ENCODE measurements around the gene CAMTA1.

The CAMTA1 gene

DNA sequence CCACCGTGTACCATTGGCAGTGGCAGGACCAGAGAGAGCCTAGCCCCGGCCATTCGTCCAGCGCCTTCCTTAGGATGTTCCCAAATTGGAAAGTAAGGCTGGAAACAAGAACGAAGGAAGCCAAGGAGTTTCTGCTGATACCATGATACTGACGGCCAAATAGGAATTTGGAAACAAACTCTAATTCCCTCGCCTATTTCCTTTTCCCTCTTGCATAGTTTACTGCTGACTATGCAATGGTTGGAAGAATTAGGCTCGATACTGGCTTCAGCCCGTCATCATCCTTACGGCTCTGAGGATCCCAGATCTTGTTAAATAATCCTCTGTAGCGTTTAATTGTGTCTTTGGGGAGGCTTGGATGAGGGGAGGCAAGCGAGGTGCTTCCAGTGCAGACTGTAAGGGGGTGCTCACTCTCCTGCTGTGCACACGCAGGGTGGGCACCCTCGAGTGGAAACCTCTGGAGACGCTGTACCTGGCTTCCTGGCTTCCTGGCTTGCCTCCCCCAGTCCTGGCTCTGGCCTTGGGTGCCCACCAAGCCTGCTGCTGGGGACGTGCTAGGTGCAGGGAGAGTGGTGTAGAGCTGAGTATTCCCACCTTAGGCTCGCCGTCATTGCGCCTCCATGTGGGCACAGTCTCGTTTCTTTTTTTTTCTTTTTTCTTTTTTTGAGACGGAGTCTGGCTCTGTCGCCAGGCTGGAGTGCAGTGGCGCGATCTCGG is 27.4 kb upstream of the CAMTA1 start:
- H3K9ac ChIP-seq (ENCODE audit: low read depth, low read length): peak overlapping the region; percentile 32
- H3K4me3 ChIP-seq (ENCODE audit: low read depth, low read length): no peak overlapping the region
- no peaks in the 10 kb centered on the region for H3K9me3 ChIP-seq (ENCODE audit: control insufficient read depth, insufficient read depth, low read length)
- H3K4me1 ChIP-seq (ENCODE audit: control insufficient read depth, insufficient read depth, low read length): no peaks in the 10 kb centered on the region
- no peaks in the 10 kb centered on the region for H3K36me3 ChIP-seq (ENCODE audit: control insufficient read depth, insufficient read depth, low read length)
- H3K27me3 ChIP-seq (ENCODE audit: control insufficient read depth, insufficient read depth, low read length): no peaks in the 10 kb centered on the region

DNA sequence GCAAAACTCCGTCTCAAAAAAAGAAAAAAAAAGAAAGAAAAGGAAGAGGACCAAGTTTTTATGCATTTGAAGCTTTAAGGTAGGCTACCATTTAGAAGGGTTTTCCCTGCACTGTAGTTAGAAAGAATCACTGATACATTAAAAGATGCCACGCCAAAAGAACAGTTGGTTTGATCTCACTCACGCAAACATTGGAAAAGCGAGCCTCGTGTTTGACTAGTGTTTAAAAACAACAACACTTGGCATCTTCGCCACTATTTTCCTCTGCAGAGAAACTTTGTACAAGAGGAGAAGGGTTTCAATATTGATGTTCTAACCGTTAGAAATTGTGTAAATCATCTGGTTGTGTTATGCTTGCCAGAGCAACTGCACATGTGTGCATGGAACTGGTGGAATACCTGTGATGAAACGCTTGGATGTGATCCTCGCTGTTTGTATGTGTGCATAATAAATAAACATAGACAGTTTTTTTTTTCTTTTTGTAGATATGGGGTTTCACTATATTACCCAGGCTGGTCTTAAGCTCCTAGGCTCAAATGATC is 24.0 kb upstream of the CAMTA1 start:
- H3K4me3 ChIP-seq (ENCODE audit: low read depth, low read length): no peak overlapping the region
- H3K9ac ChIP-seq (ENCODE audit: low read depth, low read length): no peak overlapping the region
- H3K4me1 ChIP-seq (ENCODE audit: control insufficient read depth, insufficient read depth, low read length): no peaks in the 10 kb centered on the region
- no peaks in the 10 kb centered on the region for H3K36me3 ChIP-seq (ENCODE audit: control insufficient read depth, insufficient read depth, low read length)
- no peaks in the 10 kb centered on the region for H3K9me3 ChIP-seq (ENCODE audit: control insufficient read depth, insufficient read depth, low read length)
- H3K27me3 ChIP-seq (ENCODE audit: control insufficient read depth, insufficient read depth, low read length): no peaks in the 10 kb centered on the region

DNA sequence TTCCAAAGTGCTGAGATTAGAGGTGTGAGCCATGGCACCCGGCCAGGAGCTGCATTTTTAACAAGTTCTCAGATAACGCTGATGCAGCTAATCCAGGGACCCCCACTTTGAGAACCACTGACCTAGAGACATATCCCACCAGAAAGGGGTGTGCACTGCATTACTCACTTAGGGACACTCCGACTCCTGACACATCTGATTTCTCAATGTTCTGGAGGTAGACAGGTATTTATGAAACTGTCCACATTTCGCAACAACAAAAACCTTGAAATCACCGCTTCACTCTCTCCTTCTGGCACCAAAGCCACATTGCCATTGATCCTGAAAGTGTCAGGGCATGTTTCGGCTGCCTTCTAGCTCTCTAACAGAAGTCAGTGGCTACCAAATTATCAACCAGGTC is 23.2 kb upstream of the CAMTA1 start:
- H3K9ac ChIP-seq (ENCODE audit: low read depth, low read length): no peak overlapping the region
- no peaks in the 10 kb centered on the region for H3K4me1 ChIP-seq (ENCODE audit: control insufficient read depth, insufficient read depth, low read length)
- H3K4me3 ChIP-seq (ENCODE audit: low read depth, low read length): no peak overlapping the region
- H3K27me3 ChIP-seq (ENCODE audit: control insufficient read depth, insufficient read depth, low read length): no peaks in the 10 kb centered on the region
- no peaks in the 10 kb centered on the region for H3K9me3 ChIP-seq (ENCODE audit: control insufficient read depth, insufficient read depth, low read length)
- H3K36me3 ChIP-seq (ENCODE audit: control insufficient read depth, insufficient read depth, low read length): no peaks in the 10 kb centered on the region

DNA sequence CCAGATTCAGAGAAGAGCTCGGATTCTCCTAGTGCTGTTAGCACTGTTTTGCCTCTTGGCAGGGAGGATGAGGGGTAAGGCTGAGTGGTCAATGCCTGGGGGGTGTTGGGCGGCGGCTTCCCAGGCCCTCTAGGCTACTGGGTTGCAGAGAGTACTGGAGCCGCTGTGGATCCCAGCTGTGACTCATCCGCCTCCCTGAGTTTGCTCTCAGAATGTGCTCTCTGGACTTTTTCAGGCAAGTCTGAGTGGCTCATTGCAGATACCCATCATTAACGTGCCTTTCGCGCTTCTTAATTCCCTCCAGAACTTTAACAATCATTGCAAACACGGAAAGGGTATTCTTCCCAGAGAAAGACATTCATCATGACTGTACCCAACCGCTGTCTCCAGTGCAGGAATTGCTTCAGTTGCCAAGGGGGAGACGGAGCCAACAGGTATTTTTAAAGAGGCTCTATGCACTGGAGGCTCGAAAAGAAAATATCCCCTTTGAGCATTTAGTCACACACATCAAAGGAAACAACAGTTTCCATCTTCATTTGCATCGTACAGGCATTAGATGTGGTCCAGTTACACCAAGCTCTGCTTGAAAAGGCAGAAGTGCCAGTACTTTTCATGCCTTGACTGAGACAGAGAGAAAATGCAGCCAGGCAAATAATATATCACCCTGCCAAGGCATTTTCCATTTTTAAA is 14.4 kb upstream of the CAMTA1 start:
- H3K4me3 ChIP-seq (ENCODE audit: low read depth, low read length): no peak overlapping the region
- peaks cover 16% of the 10 kb centered on the region for H3K4me1 ChIP-seq (ENCODE audit: control insufficient read depth, insufficient read depth, low read length)
- no peaks in the 10 kb centered on the region for H3K27me3 ChIP-seq (ENCODE audit: control insufficient read depth, insufficient read depth, low read length)

DNA sequence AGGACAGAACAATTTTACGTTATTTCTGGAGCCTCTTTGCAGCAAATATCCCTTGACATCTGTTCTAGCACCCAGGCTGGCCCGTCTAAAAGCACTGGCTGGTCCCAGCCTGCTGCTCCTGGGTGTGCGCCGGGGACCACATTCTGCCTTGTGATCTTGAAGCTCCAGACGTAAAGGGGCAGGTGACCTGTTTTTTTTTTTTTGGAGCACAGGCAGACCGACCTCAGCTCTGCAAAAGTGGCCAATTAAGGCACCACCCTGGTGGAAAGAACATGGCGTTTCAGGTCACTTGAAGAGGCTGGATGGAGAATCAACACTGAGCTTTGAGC is 13.8 kb upstream of the CAMTA1 start:
- no peak overlapping the region for H3K9ac ChIP-seq (ENCODE audit: low read depth, low read length)
- H3K36me3 ChIP-seq (ENCODE audit: control insufficient read depth, insufficient read depth, low read length): no peaks in the 10 kb centered on the region
- peaks cover 16% of the 10 kb centered on the region for H3K4me1 ChIP-seq (ENCODE audit: control insufficient read depth, insufficient read depth, low read length)
- no peaks in the 10 kb centered on the region for H3K27me3 ChIP-seq (ENCODE audit: control insufficient read depth, insufficient read depth, low read length)
- H3K4me3 ChIP-seq (ENCODE audit: low read depth, low read length): no peak overlapping the region
- no peaks in the 10 kb centered on the region for H3K9me3 ChIP-seq (ENCODE audit: control insufficient read depth, insufficient read depth, low read length)

More for the DNA sequence above, 14.4 kb upstream of the CAMTA1 start:
- H3K36me3 ChIP-seq (ENCODE audit: control insufficient read depth, insufficient read depth, low read length): no peaks in the 10 kb centered on the region
- H3K9ac ChIP-seq (ENCODE audit: low read depth, low read length): no peak overlapping the region
- no peaks in the 10 kb centered on the region for H3K9me3 ChIP-seq (ENCODE audit: control insufficient read depth, insufficient read depth, low read length)

DNA sequence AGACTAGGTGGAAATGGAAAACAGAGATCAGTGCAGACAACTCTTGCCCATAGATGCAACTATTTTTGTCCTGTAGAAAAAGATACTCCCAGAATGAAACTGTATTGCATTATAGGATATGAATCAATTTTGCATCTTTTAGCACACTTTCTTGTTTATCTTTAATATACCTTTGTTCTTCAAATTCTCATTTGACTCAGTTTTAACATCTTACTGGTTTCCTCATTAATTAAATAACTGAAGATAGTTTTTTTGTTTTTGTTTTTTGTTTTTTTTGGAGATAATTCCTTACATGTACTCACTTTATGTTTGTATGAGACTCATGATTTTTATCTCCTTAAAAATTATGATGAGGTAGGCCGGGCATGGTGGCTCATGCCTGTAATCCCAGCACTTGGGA is 10.9 kb upstream of the CAMTA1 start:
- Histone ChIP-seq H3K27me3 (ENCODE audit: control insufficient read depth, insufficient read depth, low read length) (no peaks in the 10 kb centered on the region), H3K9me3 (ENCODE audit: control insufficient read depth, insufficient read depth, low read length) (no peaks in the 10 kb centered on the region), H3K4me1 (ENCODE audit: control insufficient read depth, insufficient read depth, low read length) (peaks cover 16% of the 10 kb centered on the region), H3K9ac (ENCODE audit: low read depth, low read length) (no peak overlapping the region), H3K36me3 (ENCODE audit: control insufficient read depth, insufficient read depth, low read length) (no peaks in the 10 kb centered on the region), H3K4me3 (ENCODE audit: low read depth, low read length) (no peak overlapping the region)

DNA sequence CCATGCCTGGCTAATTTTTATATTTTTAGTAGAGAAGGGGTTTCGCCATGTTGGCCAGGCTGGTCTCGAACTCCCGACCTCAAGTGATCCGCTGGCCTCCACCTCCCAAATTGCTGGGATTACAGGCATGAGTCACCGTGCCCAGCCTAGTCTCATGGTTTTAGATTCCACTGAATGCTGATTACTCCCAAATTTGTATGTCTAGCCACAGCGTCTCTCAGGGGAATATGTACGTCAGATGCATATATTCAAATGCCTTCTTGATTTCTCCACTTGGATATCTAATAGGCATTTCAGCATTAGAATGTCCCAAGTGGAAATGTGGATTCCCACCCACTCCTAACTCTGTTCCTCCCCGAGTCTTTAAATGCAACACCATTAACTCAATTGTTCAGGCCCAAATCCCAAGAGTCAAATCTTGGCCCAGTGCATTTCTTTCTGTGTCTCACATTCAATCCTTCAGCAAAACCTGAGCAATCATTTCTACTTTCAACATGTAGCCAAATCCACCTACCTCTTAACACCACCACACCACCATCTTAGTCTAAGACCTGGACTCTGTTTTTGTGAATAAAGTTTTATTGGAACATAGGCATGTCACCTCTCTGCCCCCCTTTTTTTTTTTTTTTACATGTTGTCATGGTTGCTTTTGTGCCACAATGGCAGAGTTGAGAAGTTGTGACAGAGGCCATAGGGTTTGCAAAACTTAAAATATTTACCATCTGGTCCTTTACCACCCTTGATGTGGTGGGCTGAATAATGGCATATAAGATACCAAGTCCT is 9.8 kb upstream of the CAMTA1 start:
- Histone ChIP-seq H3K36me3 (ENCODE audit: control insufficient read depth, insufficient read depth, low read length) (no peaks in the 10 kb centered on the region), H3K4me1 (ENCODE audit: control insufficient read depth, insufficient read depth, low read length) (peaks cover 16% of the 10 kb centered on the region), H3K9ac (ENCODE audit: low read depth, low read length) (no peak overlapping the region), H3K27me3 (ENCODE audit: control insufficient read depth, insufficient read depth, low read length) (no peaks in the 10 kb centered on the region), H3K9me3 (ENCODE audit: control insufficient read depth, insufficient read depth, low read length) (no peaks in the 10 kb centered on the region), H3K4me3 (ENCODE audit: low read depth, low read length) (no peak overlapping the region)

DNA sequence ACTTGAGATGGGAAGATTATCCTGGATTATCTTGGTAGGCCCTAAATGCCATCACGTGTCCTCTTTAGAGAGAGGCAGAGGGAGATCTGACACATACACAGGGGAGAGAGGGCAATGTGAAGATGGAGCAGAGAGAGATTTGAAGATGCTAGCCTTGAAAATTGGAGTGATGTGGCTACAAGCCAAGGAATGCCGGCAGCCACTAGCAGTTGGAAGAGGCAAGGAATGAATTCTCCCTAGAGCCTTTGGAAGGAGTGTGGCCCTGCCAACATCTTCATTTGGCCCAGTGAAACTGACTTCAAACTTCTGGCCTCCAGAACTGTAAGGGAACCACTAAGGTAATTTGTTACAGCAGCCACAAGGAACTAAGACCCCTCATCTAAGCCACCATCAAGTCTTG is 8.9 kb upstream of the CAMTA1 start:
- no peaks in the 10 kb centered on the region for H3K27me3 ChIP-seq (ENCODE audit: control insufficient read depth, insufficient read depth, low read length)
- H3K9me3 ChIP-seq (ENCODE audit: control insufficient read depth, insufficient read depth, low read length): no peaks in the 10 kb centered on the region

DNA sequence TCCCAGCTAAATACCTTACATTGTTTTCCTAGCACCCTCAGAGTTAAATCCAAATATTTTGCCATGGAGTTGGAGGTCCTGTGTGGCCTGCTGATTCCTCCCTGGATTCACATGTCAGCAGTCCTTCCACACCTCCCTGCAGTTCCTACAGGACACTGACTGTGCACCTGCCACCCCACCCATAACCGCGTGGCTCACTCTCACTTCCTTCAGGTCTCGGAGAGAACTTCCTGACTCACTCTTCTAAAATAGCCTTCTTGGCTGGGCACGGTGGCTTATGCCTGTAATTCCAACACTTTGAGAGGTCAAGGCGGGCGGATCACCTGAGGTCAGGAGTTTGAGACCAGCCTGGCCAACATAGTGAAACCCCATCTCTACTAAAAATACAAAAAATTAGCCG is 8.4 kb upstream of the CAMTA1 start:
- peaks cover 6% of the 10 kb centered on the region for H3K4me1 ChIP-seq (ENCODE audit: control insufficient read depth, insufficient read depth, low read length)
- no peaks in the 10 kb centered on the region for H3K27me3 ChIP-seq (ENCODE audit: control insufficient read depth, insufficient read depth, low read length)
- H3K36me3 ChIP-seq (ENCODE audit: control insufficient read depth, insufficient read depth, low read length): no peaks in the 10 kb centered on the region
- H3K9me3 ChIP-seq (ENCODE audit: control insufficient read depth, insufficient read depth, low read length): no peaks in the 10 kb centered on the region
- H3K4me3 ChIP-seq (ENCODE audit: low read depth, low read length): no peak overlapping the region
- no peak overlapping the region for H3K9ac ChIP-seq (ENCODE audit: low read depth, low read length)

More for the DNA sequence above, 8.9 kb upstream of the CAMTA1 start:
- Histone ChIP-seq H3K36me3 (ENCODE audit: control insufficient read depth, insufficient read depth, low read length) (no peaks in the 10 kb centered on the region), H3K9ac (ENCODE audit: low read depth, low read length) (no peak overlapping the region), H3K4me1 (ENCODE audit: control insufficient read depth, insufficient read depth, low read length) (peaks cover 10% of the 10 kb centered on the region), H3K4me3 (ENCODE audit: low read depth, low read length) (no peak overlapping the region)

DNA sequence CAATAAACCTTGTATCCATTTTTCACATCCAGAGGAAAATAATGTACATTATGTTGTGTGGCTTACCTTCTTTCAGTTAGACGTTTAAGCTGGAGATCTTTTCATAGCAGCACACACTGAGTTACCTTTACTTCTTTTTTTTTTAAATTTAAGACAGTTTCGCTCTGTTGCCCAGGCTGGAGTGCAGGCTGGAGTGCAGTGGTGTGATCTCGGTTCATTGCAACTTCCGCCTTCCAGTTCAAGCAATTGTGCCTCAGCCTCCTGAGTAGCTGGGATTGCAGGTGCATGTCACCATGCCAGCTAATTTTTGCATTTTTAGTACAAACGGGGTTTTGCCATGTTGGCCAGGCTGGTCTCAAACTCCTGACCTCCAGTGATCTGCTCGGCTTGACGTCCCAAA is 7.4 kb upstream of the CAMTA1 start:
- H3K36me3 ChIP-seq (ENCODE audit: control insufficient read depth, insufficient read depth, low read length): no peaks in the 10 kb centered on the region
- H3K27me3 ChIP-seq (ENCODE audit: control insufficient read depth, insufficient read depth, low read length): no peaks in the 10 kb centered on the region
- no peak overlapping the region for H3K9ac ChIP-seq (ENCODE audit: low read depth, low read length)
- no peaks in the 10 kb centered on the region for H3K4me1 ChIP-seq (ENCODE audit: control insufficient read depth, insufficient read depth, low read length)
- H3K9me3 ChIP-seq (ENCODE audit: control insufficient read depth, insufficient read depth, low read length): no peaks in the 10 kb centered on the region
- no peak overlapping the region for H3K4me3 ChIP-seq (ENCODE audit: low read depth, low read length)

DNA sequence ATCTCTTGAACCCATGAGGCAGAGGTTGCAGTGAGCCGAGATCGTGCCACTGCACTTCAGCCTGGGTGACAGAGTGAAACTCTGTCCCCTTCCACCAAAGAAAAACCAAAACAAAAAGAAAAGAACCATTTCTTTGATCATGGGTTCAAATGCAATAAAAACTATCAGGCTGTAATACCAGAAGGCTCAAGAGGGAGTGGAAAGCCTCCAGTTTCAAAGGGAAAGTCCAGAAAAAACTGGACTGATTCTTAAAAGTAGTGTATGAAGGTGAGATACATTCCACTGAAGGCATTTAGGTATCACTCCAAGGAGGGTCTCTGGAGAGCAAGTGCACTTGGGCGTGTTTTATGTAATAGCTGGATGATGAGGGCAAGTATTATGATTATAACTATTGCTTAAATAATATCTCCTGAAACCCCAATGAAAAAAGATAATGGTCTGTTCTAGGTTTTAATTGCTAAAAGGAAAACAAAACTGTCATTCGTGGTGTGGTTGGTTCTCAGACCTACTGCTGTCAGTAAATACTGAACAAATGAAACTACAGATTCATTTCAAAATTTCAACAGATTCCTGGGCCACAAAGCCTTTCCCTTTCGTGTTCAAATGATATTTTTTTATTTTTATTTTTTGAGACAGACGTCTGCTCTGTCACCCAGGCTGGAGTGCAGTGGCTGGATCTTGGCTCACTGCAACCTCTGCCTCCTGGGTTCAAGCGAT is 6.0 kb upstream of the CAMTA1 start:
- Histone ChIP-seq H3K4me1 (ENCODE audit: control insufficient read depth, insufficient read depth, low read length) (no peaks in the 10 kb centered on the region), H3K9ac (ENCODE audit: low read depth, low read length) (no peak overlapping the region), H3K4me3 (ENCODE audit: low read depth, low read length) (no peak overlapping the region), H3K9me3 (ENCODE audit: control insufficient read depth, insufficient read depth, low read length) (no peaks in the 10 kb centered on the region), H3K36me3 (ENCODE audit: control insufficient read depth, insufficient read depth, low read length) (no peaks in the 10 kb centered on the region), H3K27me3 (ENCODE audit: control insufficient read depth, insufficient read depth, low read length) (no peaks in the 10 kb centered on the region)

Data from iPS-15b (cell line).